Inflammatory macrophage treated with lipopolysaccharide for 1 hour (primary cell): ENCODE results near the gene CACNA1I.
"Not testable (repeated sequence)": the region's sequence is repeated elsewhere in the genome, so short reads cannot be mapped to it uniquely, and the experiment has no call there.

ENCODE experiments used
- DNase-seq, 2 donors: peaks; one replicate each; pipeline ENCODE4 v3.0.0-alpha.2; 2020 to 2022

Gene CACNA1I

DNA sequence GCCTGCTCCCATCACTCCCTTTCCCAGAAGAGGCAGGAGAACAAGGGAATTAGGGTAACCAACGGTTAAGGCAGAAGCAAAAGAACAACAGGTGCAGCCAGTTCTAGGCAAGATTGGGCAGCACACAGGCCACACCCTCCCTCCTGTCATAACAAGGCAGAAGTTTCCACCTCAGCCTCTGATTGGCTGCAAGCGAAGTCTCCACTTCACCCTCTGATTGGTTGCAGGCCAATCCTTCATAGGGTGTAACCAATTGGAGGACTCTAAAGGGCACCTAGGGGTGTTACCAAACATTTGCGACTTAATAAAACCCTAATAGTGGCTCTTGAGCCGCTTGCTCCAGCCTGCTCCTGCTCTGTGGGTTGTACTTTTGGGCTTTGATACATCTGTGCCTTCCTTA is 153.8 kb downstream of the CACNA1I start:
- no peak for DNase-seq

DNA sequence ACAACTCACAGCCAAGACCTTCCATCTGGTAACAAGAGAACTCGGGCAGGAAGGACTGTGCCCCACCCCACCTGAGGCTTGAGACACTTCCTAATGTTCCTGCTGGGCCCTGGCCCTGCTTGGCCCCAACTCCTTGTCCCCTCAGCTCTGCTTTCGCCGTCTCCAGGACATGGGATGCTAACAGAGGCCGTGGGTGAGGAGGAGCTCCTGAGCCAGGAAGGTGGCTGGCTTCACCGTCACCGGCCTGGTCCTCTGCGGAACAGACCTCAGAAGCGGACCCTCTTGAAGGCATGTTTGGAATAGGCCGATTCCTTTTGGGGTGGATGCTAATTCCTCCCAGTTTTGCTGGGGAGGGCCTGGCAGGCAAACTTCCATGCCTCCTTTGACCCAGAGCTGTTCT is 154.3 kb downstream of the CACNA1I start:
- DNase-seq = no peak

DNA sequence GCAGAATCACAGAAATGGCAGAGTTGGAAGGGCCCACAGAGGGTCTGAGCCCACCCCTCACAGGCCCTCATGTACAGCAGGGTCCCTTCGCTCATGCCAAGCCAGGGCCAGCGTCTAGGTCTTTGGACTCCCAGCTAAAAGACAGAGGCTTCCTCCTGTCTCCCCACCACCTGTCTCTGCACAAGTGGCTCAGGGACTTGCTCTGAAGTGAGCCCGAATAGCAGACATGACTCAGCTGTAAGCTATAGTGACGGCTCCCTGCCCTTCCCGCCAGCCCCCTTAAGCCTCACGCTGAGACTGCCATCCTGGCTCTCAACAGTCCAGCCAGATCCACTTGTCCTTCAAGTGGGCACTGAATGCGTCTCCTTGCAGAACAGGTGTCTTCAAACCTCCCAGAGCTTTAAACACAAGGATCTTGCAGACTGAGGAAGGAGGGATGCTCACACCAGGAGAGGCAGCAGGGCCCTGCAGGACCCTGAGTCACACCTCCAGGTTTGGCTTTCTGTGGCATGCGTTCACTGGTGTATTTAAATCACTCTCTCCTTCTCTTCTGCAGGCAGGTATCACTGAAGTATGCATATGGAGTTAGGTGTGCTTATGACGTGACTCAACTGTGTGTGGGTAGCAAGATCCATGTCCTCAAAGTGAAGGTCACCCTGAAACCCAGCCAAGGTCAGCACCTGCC is 154.9 kb downstream of the CACNA1I start:
- no peak for DNase-seq

DNA sequence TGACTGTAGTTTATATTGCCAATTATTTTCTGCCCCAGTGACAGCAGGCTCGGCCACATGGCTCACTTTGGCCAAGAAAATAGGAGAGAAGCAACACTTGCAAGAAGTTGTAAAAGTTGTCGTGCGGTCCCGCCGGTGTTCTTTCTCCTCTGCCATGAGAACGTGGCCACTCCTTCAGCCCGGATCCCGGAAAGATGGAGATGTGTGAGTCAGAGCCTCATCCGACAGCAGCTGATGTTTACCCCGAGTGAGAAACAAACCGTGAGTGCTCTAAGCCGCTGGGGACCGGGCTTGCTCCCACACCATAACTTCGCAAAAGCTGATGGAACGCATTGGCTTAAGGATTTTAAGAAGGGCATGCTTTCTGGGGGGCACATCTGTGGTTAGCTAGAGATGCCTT is 157.0 kb downstream of the CACNA1I start:
- no peak for DNase-seq

- no peak for DNase-seq
These were observed 157.8 kb downstream of the CACNA1I start for GRCh38 chr22:39728236-39728860.

DNA sequence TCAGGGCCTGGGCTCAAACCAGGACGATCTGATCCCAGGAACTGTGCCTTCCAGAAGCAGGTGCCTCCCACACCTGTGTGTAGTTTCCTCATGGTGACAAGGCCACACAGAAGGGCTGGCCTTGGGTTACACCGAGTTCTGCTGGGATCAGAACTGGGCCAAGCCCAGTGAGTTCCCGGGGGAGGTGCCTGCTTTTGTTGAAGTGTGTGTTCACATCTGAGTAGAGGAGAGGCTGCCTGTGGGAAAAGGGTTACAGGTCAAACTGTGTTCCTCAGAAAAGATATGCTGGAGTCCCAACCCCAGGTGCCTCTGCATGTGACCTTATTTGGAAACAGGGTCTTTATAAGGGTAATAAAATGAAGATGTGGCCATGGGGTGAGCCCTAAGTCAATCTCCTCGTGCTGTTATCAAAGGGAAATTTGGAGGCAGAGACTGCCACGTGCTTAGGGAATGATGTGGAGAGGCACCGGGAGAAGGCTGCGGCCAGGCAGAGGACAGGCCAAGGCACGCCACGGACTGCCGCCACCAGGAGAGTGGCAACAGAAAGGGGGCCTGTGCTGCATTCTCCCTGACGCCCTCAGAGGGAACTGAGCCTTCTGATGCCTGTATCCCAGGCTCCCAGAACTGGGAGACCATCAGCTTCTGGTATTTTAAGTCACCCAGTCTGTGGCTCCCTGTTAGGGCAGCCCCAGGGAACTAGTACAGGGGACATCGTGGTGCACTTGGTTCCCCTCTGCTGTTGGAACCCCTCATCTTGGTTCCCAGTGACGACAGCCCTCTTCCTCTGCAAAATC is 158.8 kb downstream of the CACNA1I start:
- no peak for DNase-seq

- no peak for DNase-seq
These were observed 160.9 kb downstream of the CACNA1I start for GRCh38 chr22:39731481-39731880.

- DNase-seq = no peak
These were observed 161.5 kb downstream of the CACNA1I start for GRCh38 chr22:39731881-39732555.

DNA sequence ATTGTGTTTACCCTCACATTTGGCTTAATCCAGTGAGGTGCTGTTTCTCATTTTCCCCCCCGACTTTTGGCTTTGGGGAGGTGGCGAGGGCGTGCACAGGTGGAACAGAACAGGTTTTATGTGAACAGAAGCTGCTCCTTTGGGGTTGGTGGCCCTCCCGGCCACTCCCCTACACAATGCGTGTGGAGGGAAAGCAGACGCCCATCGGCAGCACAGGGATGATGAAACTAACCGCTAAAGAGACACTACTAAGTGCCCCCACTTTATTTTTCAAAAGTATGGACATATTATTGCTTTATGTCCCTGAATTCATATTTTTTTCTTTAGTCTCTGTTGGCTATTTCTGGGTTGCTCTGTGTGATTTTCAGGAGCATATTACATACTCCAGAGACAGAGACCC is 162.1 kb downstream of the CACNA1I start:
- DNase-seq = no peak

DNA sequence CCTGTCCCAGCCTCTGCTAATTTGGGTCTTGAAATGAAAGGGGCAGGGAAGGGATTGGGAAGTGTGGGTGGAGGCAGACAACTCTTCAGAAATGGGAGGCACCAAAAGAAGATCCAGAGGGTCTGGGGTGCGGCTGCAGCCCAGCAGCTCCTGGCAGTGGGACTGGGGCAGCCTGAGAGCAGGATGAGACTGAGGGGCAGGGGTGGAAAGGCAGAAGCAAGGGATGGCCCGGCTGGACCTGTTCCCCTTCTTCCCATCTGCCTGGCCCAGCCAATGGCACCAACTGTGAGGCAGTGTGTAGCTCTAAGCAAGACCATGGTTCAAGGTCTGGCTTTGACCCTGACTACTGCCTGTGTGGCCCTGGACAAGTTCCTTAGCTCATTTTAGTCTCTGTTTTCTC is 162.6 kb downstream of the CACNA1I start:
- DNase-seq = no peak

GRCh38 chr22:39734046-39734445 is 163.5 kb downstream of the CACNA1I start:
- DNase-seq = not testable (repeated sequence)

DNA sequence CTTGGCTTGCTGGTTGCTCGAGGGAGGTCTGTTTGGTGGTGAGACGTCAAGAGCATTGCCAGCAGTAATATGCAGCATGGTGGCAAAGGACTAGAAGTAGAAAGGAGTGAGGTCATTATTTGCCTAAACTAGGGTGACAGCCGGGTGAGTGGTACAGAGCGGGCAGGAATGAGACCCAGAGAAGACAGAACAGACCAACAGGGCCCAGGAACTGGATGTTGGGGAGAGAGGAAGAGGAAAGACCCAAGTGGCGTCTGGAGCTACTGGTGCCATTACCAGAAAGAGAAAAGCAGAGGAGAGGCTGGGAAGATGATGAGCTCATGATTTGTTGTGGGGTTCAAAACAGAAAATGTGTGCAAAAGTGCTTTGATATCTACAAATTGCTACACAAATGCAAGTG is 164.3 kb downstream of the CACNA1I start:
- DNase-seq = no peak

- no peak for DNase-seq
These were observed 165.2 kb downstream of the CACNA1I start for GRCh38 chr22:39735776-39736175.

- no peak for DNase-seq
These were observed 168.2 kb downstream of the CACNA1I start for GRCh38 chr22:39738746-39739145.
